ENCODE measurements around the gene ST6GAL1. TPM values are rescaled to one million over a fixed set of nuclear protein-coding genes. Genes with fewer than 3 reads are reported as not detected.

Gene ST6GAL1
- total and polyA plus RNA-seq, 2 of the 4 experiments (the other 2 are of a cell fraction): 1.4 to 2.9 TPM

DNA sequence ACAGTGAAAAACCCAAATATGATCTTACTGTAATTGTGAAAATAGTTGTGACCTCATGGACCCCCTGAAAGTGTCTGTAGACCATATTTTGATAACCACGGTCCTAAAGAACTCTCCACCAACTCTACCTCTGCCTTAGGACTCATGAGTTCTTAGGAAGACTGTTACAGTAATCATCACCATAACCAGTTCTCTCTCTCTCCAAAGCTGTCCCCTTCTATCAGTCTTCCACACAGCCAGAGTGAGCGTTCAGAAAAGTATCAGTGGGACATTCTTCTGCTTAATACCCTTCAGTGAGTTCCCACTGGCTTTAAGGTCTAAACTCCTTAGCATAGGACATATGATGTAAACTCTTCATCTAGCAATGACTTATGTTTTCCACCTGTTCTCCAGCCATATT is 27.6 kb upstream of the ST6GAL1 start:
- Histone ChIP-seq H4K5ac (ENCODE audit: low read depth, low read length) (no peak overlapping the region), H4K91ac (ENCODE audit: insufficient read depth, low read depth, low read length) (no peak overlapping the region), H3K27me3 (ENCODE audit: control insufficient read depth, insufficient read depth, low read length) (0 out of 2 replicates have a peak, but pooled peaks cover under 1% of the 10 kb centered on the region), H3K27ac (ENCODE audit: insufficient read depth, low read length) (no peak overlapping the region), H2BK20ac (ENCODE audit: low read depth, low read length) (no peak overlapping the region), H3K9me3 (ENCODE audit: control insufficient read depth, insufficient read depth, low read length) (no peaks in the 10 kb centered on the region; the same call in 1 of the 2 replicates), H2BK5ac (ENCODE audit: low read depth, low read length, poor library complexity, severe bottlenecking) (no peak overlapping the region), H4K8ac (ENCODE audit: low read depth in 2 of 2, low read length in 2 of 2) (no peak overlapping the region), H3K4me1 (ENCODE audit: control insufficient read depth, insufficient read depth, low read length) (no peaks in the 10 kb centered on the region), H2AK5ac (ENCODE audit: low read depth, low read length) (no peak overlapping the region), H3K9ac (ENCODE audit: low read depth, low read length) (no peak overlapping the region), H3K4me3 (ENCODE audit: insufficient read depth, low read depth, low read length) (no peak overlapping the region), H3K56ac (ENCODE audit: extremely low read depth, insufficient read depth, low read length) (no peak overlapping the region), H3K18ac (ENCODE audit: low read depth, low read length) (no peak overlapping the region), H3K14ac (replicated peaks; ENCODE audit: low read depth, low read length) (no peak overlapping the region), H3K79me1 (ENCODE audit: low read depth in 1 of 2, low read length in 2 of 2) (no peaks in the 10 kb centered on the region), H2BK15ac (ENCODE audit: low read depth, low read length) (no peak overlapping the region), H3K4me2 (ENCODE audit: low read depth, low read length) (no peak overlapping the region), H3K4ac (ENCODE audit: low read depth, low read length) (no peak overlapping the region), H2AK9ac (replicated peaks; ENCODE audit: low read depth, low read length, poor library complexity) (no peak overlapping the region), H2BK120ac (ENCODE audit: low read depth, low read length) (no peak overlapping the region), H3K23ac (ENCODE audit: low read depth, low read length) (no peak overlapping the region), H2AFZ (replicated peaks; ENCODE audit: low read length, poor library complexity) (no peak overlapping the region), H3K36me3 (ENCODE audit: control insufficient read depth, insufficient read depth, low read length) (no peaks in the 10 kb centered on the region), H4K20me1 (ENCODE audit: insufficient read depth, low read length) (no peaks in the 10 kb centered on the region), H3K9me1 (ENCODE audit: insufficient read depth, low read length) (no peaks in the 10 kb centered on the region)
- no TSS peak for BruUV-seq (replicated peaks)
- dilution Hi-C loops (cut with HindIII; ENCODE audit: low sequenced_read_pairs, unreplicated experiment) (no loop called here), intact Hi-C loops (cut with micrococcal nuclease) (no loop called here), in situ Hi-C loops (cut with MboI; ENCODE audit: low sequenced_read_pairs) (no loop called here)
- WGBS, 2 experiments (ENCODE audit: extremely low coverage in 2 of 2, insufficient read length in 1 of 2): no CpG with 5 or more reads among the region's 2 CpGs
- TF ChIP-seq, protein P1, sequence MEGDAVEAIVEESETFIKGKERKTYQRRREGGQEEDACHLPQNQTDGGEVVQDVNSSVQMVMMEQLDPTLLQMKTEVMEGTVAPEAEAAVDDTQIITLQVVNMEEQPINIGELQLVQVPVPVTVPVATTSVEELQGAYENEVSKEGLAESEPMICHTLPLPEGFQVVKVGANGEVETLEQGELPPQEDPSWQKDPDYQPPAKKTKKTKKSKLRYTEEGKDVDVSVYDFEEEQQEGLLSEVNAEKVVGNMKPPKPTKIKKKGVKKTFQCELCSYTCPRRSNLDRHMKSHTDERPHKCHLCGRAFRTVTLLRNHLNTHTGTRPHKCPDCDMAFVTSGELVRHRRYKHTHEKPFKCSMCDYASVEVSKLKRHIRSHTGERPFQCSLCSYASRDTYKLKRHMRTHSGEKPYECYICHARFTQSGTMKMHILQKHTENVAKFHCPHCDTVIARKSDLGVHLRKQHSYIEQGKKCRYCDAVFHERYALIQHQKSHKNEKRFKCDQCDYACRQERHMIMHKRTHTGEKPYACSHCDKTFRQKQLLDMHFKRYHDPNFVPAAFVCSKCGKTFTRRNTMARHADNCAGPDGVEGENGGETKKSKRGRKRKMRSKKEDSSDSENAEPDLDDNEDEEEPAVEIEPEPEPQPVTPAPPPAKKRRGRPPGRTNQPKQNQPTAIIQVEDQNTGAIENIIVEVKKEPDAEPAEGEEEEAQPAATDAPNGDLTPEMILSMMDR (conservative IDR thresholded peaks at IDR 0.05; ENCODE audit: low read depth, low read length): no peak
- TF ChIP-seq RAD21 (IDR thresholded peaks at IDR 0.05; ENCODE audit: low read length) (no peak), MAZ (IDR thresholded peaks at IDR 0.05; ENCODE audit: borderline replicate concordance, low read depth, low read length) (no peak), POLR2A (IDR thresholded peaks at IDR 0.05; ENCODE audit: low read depth, low read length) (no peak), BHLHE40 (IDR thresholded peaks at IDR 0.05; ENCODE audit: low read depth, low read length) (no peak), NFE2L2 (IDR thresholded peaks at IDR 0.05; ENCODE audit: low read depth, low read length) (no peak), MXI1 (IDR thresholded peaks at IDR 0.05; ENCODE audit: borderline replicate concordance, low read depth, low read length) (no peak), MAFK (IDR thresholded peaks at IDR 0.05; ENCODE audit: low read depth, low read length) (no peak)
- TF ChIP-seq, protein P2, sequence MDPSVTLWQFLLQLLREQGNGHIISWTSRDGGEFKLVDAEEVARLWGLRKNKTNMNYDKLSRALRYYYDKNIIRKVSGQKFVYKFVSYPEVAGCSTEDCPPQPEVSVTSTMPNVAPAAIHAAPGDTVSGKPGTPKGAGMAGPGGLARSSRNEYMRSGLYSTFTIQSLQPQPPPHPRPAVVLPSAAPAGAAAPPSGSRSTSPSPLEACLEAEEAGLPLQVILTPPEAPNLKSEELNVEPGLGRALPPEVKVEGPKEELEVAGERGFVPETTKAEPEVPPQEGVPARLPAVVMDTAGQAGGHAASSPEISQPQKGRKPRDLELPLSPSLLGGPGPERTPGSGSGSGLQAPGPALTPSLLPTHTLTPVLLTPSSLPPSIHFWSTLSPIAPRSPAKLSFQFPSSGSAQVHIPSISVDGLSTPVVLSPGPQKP (IDR thresholded peaks at IDR 0.05; ENCODE audit: borderline replicate concordance, low read depth, low read length): no peak
- ATAC-seq (ENCODE audit: low read depth) (no peak), DNase-seq (no peak)
- ChIA-PET POLR2A (ENCODE audit: unreplicated experiment) (no interaction called here), CTCF (no interaction called here)
